GM18858 (cell line): ENCODE data around the gene RAD23B.
"Not testable (repeated sequence)": the region's sequence is repeated elsewhere in the genome, so short reads cannot be mapped to it uniquely, and the experiment has no call there.

Experiments used
- ATAC-seq: cut with Tn5 transposase; IDR thresholded peaks from one replicate; pipeline ENCODE4 v1.9.1; 2021; ENCODE audit not compliant: unreplicated experiment

Gene RAD23B

GRCh38 chr9:107292821-107293542 lies 9.9 kb downstream of the RAD23B start:
- ATAC-seq = no peak

- no peak for ATAC-seq
Observed at GRCh38 chr9:107293543-107294085, 10.5 kb downstream of the RAD23B start.

- no peak for ATAC-seq
Observed at GRCh38 chr9:107294756-107295155, 11.7 kb downstream of the RAD23B start.

GRCh38 chr9:107295995-107296394 lies 12.9 kb downstream of the RAD23B start:
- no peak for ATAC-seq

GRCh38 chr9:107296592-107296991 lies 13.5 kb downstream of the RAD23B start:
- not testable (repeated sequence) for ATAC-seq

GRCh38 chr9:107299437-107299836 lies 16.4 kb downstream of the RAD23B start:
- ATAC-seq = no peak

- ATAC-seq = no peak
Observed at GRCh38 chr9:107306308-107306707, 23.2 kb downstream of the RAD23B start.

GRCh38 chr9:107307331-107307730 lies 24.3 kb downstream of the RAD23B start:
- ATAC-seq = no peak

- ATAC-seq = no peak
Observed at GRCh38 chr9:107308461-107308860, 25.4 kb downstream of the RAD23B start.

- no peak for ATAC-seq
Observed at GRCh38 chr9:107309271-107309670, 26.2 kb downstream of the RAD23B start.

GRCh38 chr9:107312376-107313050 lies 29.4 kb downstream of the RAD23B start:
- no peak for ATAC-seq

- ATAC-seq = no peak
Observed at GRCh38 chr9:107313555-107314096, 30.5 kb downstream of the RAD23B start.

- ATAC-seq = no peak
Observed at GRCh38 chr9:107314763-107315162, 31.7 kb downstream of the RAD23B start.

GRCh38 chr9:107316795-107317661 lies 33.9 kb downstream of the RAD23B start:
- ATAC-seq = no peak

GRCh38 chr9:107322643-107323042 lies 39.6 kb downstream of the RAD23B start:
- ATAC-seq = no peak

- no peak for ATAC-seq
Observed at GRCh38 chr9:107323836-107324585, 40.9 kb downstream of the RAD23B start.

GRCh38 chr9:107325842-107326241 lies 42.8 kb downstream of the RAD23B start:
- no peak for ATAC-seq

- no peak for ATAC-seq
Observed at GRCh38 chr9:107328510-107328909, 45.4 kb downstream of the RAD23B start.

- ATAC-seq = no peak
Observed at GRCh38 chr9:107330420-107330819, 47.3 kb downstream of the RAD23B start.

- no peak for ATAC-seq
Observed at GRCh38 chr9:107332883-107333282, 49.8 kb downstream of the RAD23B start.
